DND-41 (cell line): ENCODE measurements around the gene SLC25A18.

Source experiments
- EZH2 ChIP-seq: IDR thresholded peaks from 3 replicates; pipeline ENCODE4 v1.6.1; 2012; ENCODE audit warnings: borderline replicate concordance, low read depth, mild to moderate bottlenecking, moderate library complexity, low read length, inconsistent platforms; ENCODE audit not compliant: severe bottlenecking
- TF ChIP-seq, protein P1 (sequence below): IDR thresholded peaks from 2 replicates; pipeline ENCODE4 v1.5.1; 2012; ENCODE audit warnings: borderline replicate concordance, low read length, moderate library complexity, mild to moderate bottlenecking; ENCODE audit not compliant: poor library complexity, severe bottlenecking; ENCODE audit errors: extremely low read depth

DNA sequence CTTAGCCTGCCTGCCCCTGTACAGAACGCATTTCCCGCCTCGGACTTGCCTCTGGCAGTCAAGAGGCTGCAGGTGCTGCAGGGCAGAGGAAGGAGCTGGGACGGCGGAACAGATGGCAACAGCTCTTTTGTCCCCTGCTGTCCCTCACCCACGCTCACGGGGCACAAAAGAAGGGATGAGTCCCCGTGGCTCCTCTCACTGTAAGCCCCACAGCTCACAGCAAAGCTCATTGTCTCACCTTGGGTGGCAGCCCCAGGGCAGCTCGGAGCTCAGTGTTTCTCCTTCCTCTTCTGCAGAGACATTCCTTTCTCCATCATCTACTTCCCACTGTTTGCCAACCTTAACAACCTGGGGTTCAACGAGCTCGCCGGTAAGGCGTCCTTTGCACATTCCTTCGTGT is 24.3 kb downstream of the SLC25A18 start:
- TF ChIP-seq, protein P1, sequence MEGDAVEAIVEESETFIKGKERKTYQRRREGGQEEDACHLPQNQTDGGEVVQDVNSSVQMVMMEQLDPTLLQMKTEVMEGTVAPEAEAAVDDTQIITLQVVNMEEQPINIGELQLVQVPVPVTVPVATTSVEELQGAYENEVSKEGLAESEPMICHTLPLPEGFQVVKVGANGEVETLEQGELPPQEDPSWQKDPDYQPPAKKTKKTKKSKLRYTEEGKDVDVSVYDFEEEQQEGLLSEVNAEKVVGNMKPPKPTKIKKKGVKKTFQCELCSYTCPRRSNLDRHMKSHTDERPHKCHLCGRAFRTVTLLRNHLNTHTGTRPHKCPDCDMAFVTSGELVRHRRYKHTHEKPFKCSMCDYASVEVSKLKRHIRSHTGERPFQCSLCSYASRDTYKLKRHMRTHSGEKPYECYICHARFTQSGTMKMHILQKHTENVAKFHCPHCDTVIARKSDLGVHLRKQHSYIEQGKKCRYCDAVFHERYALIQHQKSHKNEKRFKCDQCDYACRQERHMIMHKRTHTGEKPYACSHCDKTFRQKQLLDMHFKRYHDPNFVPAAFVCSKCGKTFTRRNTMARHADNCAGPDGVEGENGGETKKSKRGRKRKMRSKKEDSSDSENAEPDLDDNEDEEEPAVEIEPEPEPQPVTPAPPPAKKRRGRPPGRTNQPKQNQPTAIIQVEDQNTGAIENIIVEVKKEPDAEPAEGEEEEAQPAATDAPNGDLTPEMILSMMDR = no peak
- TF ChIP-seq EZH2 = no peak
